Activated T-cell treated with anti-CD3 and anti-CD28 coated beads, Interleukin-2, amount 50 U/mL, for 48 hours (primary cell): Measurements from ENCODE around the gene CUL3.
"Not testable (repeated sequence)": the region's sequence is repeated elsewhere in the genome, so short reads cannot be mapped to it uniquely, and the experiment has no call there.

Experiments used
- DNase-seq, 2 experiments: peaks; one replicate each; pipeline ENCODE4 v3.0.0-alpha.2; 2020

CUL3 gene

DNA sequence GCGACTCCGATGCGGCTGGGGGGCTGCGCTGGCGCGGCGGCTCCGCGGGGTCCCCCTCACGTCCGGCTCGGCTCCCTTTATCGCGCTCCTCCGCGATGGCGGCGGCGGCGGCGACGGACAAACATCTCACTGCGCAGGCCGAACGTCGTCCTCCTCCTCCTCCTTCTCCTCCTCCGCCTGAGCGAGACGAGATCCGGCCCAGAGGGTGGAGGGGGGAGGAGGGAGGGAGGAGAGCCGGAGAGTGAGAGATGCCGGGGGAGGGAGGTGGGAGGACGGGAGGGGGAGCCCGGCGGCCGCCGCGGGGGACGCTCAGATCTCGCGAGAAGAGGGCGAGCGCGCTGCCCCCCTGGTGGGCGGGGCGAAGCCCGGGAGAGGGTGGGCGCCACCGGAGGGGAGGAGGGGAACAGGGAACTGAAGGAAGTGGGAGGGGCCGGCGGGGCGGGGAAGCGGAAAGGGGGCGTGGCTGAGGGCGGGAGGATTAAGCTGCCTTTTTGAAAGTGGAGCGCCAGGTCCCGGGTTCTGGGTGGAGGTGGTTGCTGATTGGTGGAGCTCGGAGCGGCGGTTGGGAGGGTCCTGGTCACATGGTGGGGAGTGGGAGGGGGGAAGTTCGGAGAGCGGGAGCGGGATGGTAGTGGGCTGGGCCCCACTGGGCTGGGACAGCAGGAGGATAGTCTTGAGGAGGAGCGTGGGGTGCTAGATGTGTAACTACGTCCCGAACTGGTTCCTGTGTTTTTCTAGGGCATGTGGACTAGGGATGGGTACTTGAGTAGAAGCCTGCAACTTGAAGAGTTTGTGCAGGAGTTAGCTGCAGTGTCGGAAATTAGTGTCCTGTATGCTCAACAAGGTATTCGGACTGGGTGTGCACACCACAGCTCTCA lies at the start of gene CUL3:
TSS of gene CUL3 (minus strand) at position 153 of the 878 bp plus-strand sequence. CDS start 354 bp downstream, outside the sequence.
- peak; percentile 99 to 100 for DNase-seq

DNA sequence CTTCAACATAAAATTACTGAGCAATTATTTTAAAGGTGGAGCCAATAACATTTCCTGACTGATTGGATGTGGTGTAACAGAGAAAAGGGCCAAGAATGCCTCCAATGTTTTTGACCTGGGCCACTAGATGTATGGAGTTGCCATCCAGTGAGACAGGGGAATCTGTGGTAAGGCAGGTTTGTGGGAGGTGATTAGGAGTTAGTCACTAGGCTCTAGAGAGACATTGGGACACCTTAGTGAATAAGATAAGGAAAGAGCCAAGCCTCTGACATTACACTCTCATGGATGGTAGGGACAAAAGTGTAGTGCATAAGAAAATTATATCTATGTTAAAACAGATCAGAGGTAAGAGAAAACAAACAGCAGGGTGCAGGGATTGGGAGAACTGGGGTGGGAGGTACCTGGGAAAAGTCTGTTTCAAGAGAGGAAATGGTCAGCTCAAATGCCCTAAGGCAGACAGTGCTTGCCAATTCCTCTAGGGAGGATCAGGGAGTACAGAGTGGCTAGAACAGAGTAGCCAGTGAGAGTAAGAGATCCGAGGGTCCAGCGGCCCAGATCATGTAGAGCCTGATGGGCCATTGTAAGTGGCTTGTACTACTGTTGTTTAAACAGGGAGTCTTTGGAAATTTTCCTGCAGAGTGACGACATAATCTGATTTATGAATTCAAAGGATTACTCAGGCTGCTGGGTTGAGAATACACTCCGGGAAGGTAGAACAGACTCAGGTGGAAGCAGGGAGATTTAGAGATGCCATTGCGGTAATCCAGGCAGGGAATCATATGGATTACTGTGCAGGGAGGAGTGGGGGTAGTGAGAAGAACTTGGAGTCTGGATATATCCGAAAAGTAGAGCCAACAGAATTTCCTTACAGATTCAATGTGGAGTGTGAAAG lies 45.7 kb upstream of the CUL3 start:
- no peak for DNase-seq

DNA sequence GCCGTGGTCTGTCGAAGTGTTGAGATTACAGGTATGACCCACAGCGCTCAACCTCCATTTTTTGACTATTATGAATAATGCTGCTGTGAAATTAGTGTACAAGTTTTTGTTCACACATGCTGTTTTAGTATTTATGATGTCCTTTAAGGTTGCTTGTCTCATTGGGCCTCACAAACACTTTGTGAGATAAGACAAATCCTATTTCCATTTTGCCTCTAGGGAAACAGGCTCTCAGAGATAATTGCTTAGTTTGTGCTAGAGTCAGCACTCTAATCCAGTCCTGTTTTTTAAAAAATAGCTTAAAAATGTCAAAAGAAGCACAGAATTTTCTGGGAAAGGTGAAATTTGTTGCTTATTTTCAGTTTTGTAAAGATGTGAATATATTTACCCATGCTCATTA lies 43.3 kb upstream of the CUL3 start:
- DNase-seq, result no peak

DNA sequence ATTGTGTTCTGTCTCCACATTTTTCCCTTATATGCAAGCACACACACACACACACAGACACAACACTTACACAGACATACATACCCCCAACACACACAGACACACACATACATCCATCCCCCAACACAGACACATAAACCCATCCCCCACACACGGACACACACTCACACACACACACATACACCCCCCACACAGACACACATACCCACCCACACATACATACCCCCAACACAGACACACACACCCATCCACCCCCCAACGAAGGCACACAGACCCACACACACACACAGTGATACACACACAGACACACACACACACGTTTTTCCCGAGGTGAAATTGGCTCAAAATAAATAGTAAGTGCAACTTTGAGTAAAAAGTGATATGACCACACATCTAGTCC lies 41.6 kb upstream of the CUL3 start:
- no peak for DNase-seq

GRCh38 chr2:224613543-224614286 lies 28.6 kb upstream of the CUL3 start:
- no peak for DNase-seq

GRCh38 chr2:224612578-224612977 lies 27.4 kb upstream of the CUL3 start:
- DNase-seq, result no peak

GRCh38 chr2:224611938-224612337 lies 26.8 kb upstream of the CUL3 start:
- DNase-seq, result no peak

GRCh38 chr2:224608104-224608503 lies 22.9 kb upstream of the CUL3 start:
- no peak for DNase-seq

- peak in 1 of 2 experiments; percentile 34 for DNase-seq
Measured at GRCh38 chr2:224603746-224604500, 18.8 kb upstream of the CUL3 start.

GRCh38 chr2:224602778-224603375 lies 17.7 kb upstream of the CUL3 start:
- DNase-seq, result peak; percentile 47 to 49

DNA sequence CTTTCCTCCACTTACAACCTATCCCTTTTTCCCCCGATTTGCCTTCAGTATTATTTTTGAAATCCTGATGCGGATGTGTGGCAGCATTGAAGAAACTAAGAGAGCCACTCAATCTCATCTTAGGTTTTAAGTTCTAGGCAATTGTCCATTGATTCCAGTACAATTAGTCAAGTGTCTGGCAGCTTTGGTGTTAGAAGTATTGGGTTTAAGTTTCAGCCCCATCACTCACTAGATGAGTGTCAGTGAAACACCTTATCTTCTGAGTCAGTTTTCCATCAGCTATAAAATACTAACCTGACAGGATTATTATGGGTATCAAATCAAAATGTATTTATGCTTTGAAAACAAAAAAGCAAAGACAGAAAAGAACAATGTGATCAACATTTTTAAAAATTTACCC lies 16.8 kb upstream of the CUL3 start:
- no peak for DNase-seq

GRCh38 chr2:224598678-224599077 lies 13.5 kb upstream of the CUL3 start:
- no peak for DNase-seq

DNA sequence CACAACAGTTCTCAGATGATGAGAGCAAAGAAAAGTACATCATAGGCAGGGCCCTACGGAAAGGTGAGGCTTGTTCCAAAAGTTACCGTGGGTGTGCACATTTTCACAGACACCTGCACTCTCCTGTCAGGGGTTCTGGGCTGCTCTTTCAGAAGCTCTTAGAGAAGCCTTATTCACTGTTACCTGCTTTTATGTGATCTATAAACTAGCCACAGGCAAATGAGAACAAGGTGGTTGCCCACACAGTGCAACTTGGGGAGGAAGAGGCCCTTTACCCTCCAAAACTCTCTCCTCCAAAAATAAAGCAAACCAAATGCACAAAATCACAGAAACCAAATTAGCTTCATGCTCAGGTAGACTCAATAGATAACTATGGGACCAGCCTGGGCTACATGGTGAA lies 11.1 kb upstream of the CUL3 start:
- no peak for DNase-seq

DNA sequence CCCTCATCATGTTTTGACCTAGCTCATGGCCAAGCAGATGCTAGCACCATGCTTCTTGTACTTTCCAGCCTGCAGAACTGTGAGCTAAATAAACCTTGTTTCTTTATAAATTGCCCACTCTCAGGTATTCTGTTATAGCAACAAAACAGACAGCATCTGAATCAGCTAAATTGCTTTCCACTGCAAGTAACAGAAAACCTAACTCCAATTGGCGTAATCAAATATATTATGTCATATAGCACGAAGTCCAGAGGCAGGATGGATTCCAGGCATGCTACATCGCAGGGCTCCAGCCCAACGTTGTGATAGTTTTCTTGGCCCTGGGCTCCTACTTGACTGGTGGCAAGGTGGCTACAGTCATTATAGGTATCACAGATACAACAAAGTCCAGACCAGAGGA lies 10.4 kb upstream of the CUL3 start:
- no peak for DNase-seq

DNA sequence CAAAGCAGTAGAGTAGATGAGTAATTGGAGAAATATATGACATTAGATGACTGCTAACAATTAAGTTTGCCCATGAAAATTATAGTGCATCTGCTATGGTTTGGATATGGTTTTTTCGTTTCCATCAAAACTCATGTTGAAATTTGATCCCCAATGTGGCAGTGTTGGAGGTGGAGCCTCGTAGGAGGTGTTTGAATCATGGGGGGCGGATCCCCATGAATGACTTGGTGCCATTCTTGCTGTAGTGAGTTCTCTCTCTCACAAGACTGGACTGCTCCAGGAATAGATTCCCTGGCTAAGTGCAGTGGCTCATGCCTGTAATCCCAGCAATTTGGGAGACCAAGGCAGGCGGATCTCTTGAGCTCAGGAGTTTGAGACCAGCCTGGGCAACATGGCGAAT lies 9.7 kb upstream of the CUL3 start:
- DNase-seq, result no peak

DNA sequence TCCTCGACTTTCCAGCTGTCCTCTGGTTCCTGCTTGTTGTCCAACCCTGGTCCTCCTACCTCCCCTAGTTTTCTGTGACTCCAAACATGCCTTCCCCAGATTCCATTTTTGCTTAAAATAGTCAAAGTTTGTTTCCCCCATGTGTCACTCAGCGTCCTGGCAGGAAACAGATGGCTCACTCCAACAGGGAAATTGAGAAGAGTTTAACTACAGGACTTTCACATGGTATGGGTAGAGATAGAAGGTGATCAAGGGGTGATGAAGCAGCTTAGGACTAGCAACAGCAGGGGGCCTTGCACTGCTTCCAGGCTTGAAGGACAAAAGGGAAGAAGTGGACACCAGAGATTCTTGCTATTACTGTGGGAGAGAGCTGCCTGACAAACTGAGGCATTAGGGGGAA lies 6.1 kb upstream of the CUL3 start:
- no peak for DNase-seq

DNA sequence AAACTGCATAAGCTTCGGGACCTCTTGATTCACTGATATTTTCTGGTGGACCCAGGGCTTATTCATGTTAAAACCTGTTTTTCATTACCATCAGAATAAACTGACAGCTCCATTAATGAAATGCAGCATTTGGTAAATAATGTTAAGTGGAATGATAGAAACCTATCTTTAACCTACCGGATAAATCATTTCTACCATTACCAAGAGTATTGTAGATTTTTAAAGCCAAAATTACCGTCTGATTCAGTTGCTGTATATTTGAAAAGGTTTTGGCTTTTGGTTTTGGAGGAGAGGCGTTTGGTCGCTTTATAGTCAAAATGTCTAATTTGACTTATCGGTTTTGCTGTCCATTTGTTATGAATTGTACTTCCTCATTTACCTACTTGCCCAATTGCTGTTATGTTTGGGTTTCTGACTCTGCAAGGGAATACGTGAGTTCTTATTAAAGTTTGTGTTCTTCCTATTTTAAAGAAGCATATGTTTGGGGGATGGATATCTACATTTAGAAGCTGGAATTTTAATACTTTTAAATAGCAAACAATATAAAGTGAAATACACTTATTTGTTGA lies 1.0 kb upstream of the CUL3 start:
- no peak for DNase-seq

- peak; percentile 76 for DNase-seq
Measured at GRCh38 chr2:224584785-224585210, 365 bp downstream of the CUL3 start.

DNA sequence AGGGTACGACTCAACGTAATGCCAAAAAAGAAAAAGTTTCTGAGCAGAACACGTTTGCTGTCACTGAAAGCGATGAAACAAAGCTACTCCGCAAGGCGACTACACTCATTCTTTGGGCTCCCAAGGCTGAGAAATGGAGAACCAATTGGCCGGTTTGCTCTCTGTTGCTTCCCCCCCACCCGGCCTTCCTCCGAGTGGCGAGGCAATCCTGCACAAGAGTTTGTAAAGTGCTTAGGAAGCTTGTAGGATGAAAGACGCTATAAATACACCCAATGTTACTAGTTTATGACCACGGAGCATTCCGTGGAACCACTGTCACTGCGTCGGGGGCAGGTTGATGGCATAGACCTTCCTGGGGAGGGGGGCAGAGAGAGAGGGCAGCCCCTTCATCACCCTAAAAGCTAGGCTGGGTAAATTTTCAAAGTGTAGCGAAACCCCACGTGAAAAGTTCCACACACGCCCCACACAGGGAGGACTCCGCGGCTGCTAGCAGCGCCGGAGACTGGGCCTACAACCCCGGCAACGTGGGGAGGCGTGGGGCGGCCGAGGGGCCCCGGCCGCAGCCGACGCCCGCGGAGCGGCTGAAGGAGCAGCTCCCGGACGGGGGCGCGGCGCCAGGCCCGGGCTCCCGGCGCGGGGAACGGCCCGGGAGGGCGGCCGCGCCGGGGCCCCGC lies 915 bp downstream of the CUL3 start:
- DNase-seq, result peak; percentile 45

DNA sequence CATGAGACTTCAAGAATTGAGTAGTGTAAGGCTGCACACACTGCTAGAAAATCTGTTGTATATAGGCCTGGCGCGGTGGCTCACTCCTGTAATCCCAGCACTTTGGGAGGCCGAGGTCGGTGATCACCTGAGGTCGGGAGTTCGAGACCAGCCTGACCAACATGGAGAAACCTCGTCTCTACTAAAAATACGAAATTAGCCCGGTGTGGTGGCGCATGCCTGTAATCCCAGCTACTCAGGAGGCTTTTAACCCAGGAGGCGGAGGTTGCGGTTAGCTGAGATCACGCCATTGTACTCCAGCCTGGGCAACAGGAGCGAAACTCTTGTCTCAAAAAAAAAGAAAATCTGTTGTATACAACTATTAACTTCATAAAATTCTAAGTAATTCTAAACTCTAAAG lies 2.1 kb downstream of the CUL3 start:
- DNase-seq, result not testable (repeated sequence)

- no peak for DNase-seq
Measured at GRCh38 chr2:224580248-224580647, 4.9 kb downstream of the CUL3 start.
